ENCODE measurements around the gene NGEF. TPM values are rescaled to one million over a fixed set of nuclear protein-coding genes. Genes with fewer than 3 reads are reported as not detected.
A peak's percentile ranks its signal among the peaks of the same experiment; 100 is the strongest.

NGEF gene
- total RNA-seq, 4 donors from 2014 or later, result 0.29 to 18.4 (median 5.2) TPM

DNA sequence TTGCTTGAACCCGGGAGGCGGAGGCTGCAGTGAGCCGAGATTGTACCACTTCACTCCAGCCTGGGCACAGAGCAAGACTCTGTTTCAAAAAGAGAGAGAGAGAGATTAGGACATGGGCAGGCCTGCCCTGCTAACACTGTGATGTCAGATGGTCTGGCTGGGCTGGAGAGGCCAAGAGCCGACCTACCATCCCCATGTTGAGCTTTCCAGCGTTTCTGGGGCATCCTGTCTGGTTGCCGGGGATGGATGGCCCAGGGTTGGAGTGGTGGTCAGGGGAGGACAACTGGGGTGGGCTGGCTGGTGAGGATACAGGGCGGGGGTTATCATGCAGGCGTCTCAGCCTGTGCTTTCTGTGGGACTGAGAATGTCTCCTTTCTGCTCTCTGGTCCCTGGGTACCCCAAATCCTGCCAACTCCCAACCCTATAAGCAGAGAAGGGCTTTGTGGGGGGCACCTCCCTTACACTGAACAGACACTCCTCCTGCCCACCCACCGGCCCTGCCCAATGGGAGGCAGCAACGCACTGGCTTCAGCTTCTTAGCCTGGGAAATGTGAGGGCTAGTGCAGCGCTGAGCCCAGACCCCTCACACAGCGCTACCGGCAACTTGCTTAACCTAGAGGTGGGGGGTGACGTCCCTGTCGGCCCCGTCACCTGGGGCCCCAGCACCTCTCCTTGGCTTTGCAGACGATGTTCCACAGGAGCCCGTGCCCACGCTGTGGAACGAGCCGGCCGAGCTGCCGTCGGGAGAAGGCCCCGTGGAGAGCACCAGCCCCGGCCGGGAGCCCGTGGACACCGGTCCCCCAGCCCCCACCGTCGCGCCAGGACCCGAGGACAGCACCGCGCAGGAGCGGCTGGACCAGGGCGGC is 137.6 kb downstream of the NGEF start:
- Histone ChIP-seq H3K27ac (no peak overlapping the region), H3K4me3 (peak overlapping the region in 1 of 2 donors; percentile 18), H3K4me1 (peaks cover 0 to 7% of the 10 kb centered on the region in 2 donors), H3K27me3 (peaks cover 0 to 6% of the 10 kb centered on the region in 2 donors), H3K36me3 (no peaks in the 10 kb centered on the region), H3K9me3 (no peaks in the 10 kb centered on the region)
- no peak for DNase-seq
- intact Hi-C loops (cut with DNase I; ENCODE audit: low total_unique reads), result no loop called here
- TF ChIP-seq POLR2A (IDR thresholded peaks at IDR 0.05), result no peak
- TF ChIP-seq CTCF (IDR thresholded peaks at IDR 0.05), result no peak

- intact Hi-C loops (cut with DNase I; ENCODE audit: low total_unique reads), result no loop called here
- DNase-seq, result no peak
- Histone ChIP-seq H3K27me3 (peaks cover 0 to 6% of the 10 kb centered on the region in 2 donors), H3K4me3 (no peak overlapping the region), H3K27ac (no peak overlapping the region), H3K36me3 (no peaks in the 10 kb centered on the region), H3K4me1 (peaks cover 0 to 7% of the 10 kb centered on the region in 2 donors), H3K9me3 (no peaks in the 10 kb centered on the region)
- no peak for TF ChIP-seq POLR2A (IDR thresholded peaks at IDR 0.05)
- TF ChIP-seq CTCF (IDR thresholded peaks at IDR 0.05), result no peak
Measured at GRCh38 chr2:232874677-232875223, 138.3 kb downstream of the NGEF start.

GRCh38 chr2:232873909-232874641 is 139.0 kb downstream of the NGEF start:
- H3K27ac ChIP-seq, result no peak overlapping the region
- H3K9me3 ChIP-seq, result no peaks in the 10 kb centered on the region
- no peak for DNase-seq
- H3K4me1 ChIP-seq, result peaks cover 0 to 7% of the 10 kb centered on the region in 2 donors
- H3K4me3 ChIP-seq, result no peak overlapping the region
- intact Hi-C loops (cut with DNase I; ENCODE audit: low total_unique reads), result no loop called here
- H3K27me3 ChIP-seq, result peaks cover 0 to 6% of the 10 kb centered on the region in 2 donors
- H3K36me3 ChIP-seq, result no peaks in the 10 kb centered on the region
- no peak for TF ChIP-seq POLR2A (IDR thresholded peaks at IDR 0.05)
- TF ChIP-seq CTCF (IDR thresholded peaks at IDR 0.05), result no peak

DNA sequence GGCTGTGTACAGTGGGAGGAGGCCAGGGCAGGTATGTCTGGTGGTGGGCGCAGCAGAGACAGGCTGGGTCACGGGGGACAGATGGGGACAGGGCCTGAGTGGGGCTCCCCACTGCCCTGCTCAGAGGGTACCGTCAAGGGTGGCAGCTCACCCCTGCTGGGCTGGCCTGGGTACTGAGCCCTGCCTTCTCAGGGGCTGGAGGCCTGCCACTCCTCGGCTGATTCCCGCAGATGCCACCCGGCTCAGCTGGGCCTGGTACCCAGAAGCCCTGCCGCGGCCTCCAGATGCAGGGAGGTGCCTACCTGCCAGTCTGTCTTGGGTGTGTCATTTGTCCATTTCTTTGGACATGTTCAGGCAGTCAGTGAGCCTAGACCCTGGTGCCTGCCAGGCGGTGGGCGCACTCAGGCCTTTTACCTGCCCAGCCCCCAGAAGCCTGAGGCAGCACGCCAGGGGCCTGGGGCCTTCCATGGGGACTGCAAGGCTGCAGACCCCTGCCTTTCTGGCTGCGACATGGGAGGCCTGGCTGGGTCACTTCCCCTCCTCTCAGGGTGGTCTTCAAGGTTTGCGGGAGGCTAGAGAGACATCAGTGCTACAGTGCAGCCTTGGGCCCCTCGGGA is 139.7 kb downstream of the NGEF start:
- H3K27ac ChIP-seq, result no peak overlapping the region
- H3K9me3 ChIP-seq, result no peaks in the 10 kb centered on the region
- no peak for DNase-seq
- no peaks in the 10 kb centered on the region for H3K36me3 ChIP-seq
- H3K27me3 ChIP-seq, result peaks cover 0 to 6% of the 10 kb centered on the region in 2 donors
- TF ChIP-seq CTCF (IDR thresholded peaks at IDR 0.05), result no peak
- no peak for TF ChIP-seq POLR2A (IDR thresholded peaks at IDR 0.05)
- H3K4me1 ChIP-seq, result peaks cover 0 to 7% of the 10 kb centered on the region in 2 donors
- intact Hi-C loops (cut with DNase I; ENCODE audit: low total_unique reads), result no loop called here
- no peak overlapping the region for H3K4me3 ChIP-seq

Measured in uterus (tissue), 4 donors.